Osteoblast (primary cell): ENCODE results near the gene B3GALT6. TPM values are rescaled to one million over a fixed set of nuclear protein-coding genes. Genes with fewer than 3 reads are reported as not detected.

ENCODE experiments used
- DNase-seq: peaks from one replicate; pipeline ENCODE4 v3.0.0; 2011; ENCODE audit warnings: low spot score, mixed read lengths; ENCODE audit not compliant: insufficient read length; ENCODE audit errors: missing footprints
- H2AFZ ChIP-seq: 2 replicates; pipeline ENCODE4 v1.6.0; 2011; ENCODE audit warnings: mild to moderate bottlenecking, low read length
- H3K27ac ChIP-seq: 2 replicates; pipeline ENCODE4 v1.5.1; 2011; ENCODE audit warnings: mild to moderate bottlenecking, low read depth, low read length, moderate library complexity
- H3K27me3 ChIP-seq: 2 replicates; pipeline ENCODE4 v1.6.0; 2012; ENCODE audit warnings: mild to moderate bottlenecking, control low read depth, inconsistent platforms, low read length, moderate library complexity; ENCODE audit not compliant: insufficient read depth
- H3K36me3 ChIP-seq: 2 replicates; pipeline ENCODE4 v1.5.1; 2011; ENCODE audit warnings: mild to moderate bottlenecking, low read length, control low read depth, moderate library complexity; ENCODE audit not compliant: insufficient read depth
- H3K4me1 ChIP-seq: 2 replicates; pipeline ENCODE4 v1.5.1; 2011; ENCODE audit warnings: mild to moderate bottlenecking, low read length, control low read depth, moderate library complexity; ENCODE audit not compliant: insufficient read depth
- H3K4me2 ChIP-seq: 2 replicates; pipeline ENCODE4 v1.6.0; 2011; ENCODE audit warnings: mild to moderate bottlenecking, low read length; ENCODE audit not compliant: insufficient read depth
- H3K4me3 ChIP-seq: fragments of 200-600 bp; sonication (generic); 3 replicates; pipeline ENCODE4 v1.5.1; 2012; ENCODE audit warnings: mild to moderate bottlenecking, low read length, inconsistent platforms; ENCODE audit not compliant: insufficient read depth
- H3K79me2 ChIP-seq: 2 replicates; pipeline ENCODE4 v1.6.0; 2012; ENCODE audit warnings: mild to moderate bottlenecking, low read length, control low read depth, inconsistent platforms; ENCODE audit not compliant: insufficient read depth
- H3K9me3 ChIP-seq: 2 replicates; pipeline ENCODE4 v1.5.1; 2011; ENCODE audit warnings: low read depth, low read length, control low read depth
- H4K20me1 ChIP-seq: 2 replicates; pipeline ENCODE4 v1.6.0; 2012; ENCODE audit warnings: mild to moderate bottlenecking, low read length, control low read depth; ENCODE audit not compliant: insufficient read depth
- total RNA-seq: library from RNA; depleted of rRNA; stranded (reverse); fragments of >200 nt; gene quantifications from 2 replicates; pipeline ENCODE4 v1.2.3, GENCODE V29; 2012
- TF ChIP-seq, protein P1 (sequence below): IDR thresholded peaks from 2 replicates; pipeline ENCODE4 v1.5.1; 2011; ENCODE audit warnings: mild to moderate bottlenecking, low read depth, low read length, moderate library complexity; ENCODE audit errors: extremely low read depth

Gene B3GALT6
- 26.5 and 29.7 TPM in 2 replicates for total RNA-seq

- H3K4me3 ChIP-seq: peak within 1 kb of the TSS; percentile 91
- H3K27me3 ChIP-seq: peaks cover 2% of the 10 kb centered on the region
- TF ChIP-seq, protein P1, sequence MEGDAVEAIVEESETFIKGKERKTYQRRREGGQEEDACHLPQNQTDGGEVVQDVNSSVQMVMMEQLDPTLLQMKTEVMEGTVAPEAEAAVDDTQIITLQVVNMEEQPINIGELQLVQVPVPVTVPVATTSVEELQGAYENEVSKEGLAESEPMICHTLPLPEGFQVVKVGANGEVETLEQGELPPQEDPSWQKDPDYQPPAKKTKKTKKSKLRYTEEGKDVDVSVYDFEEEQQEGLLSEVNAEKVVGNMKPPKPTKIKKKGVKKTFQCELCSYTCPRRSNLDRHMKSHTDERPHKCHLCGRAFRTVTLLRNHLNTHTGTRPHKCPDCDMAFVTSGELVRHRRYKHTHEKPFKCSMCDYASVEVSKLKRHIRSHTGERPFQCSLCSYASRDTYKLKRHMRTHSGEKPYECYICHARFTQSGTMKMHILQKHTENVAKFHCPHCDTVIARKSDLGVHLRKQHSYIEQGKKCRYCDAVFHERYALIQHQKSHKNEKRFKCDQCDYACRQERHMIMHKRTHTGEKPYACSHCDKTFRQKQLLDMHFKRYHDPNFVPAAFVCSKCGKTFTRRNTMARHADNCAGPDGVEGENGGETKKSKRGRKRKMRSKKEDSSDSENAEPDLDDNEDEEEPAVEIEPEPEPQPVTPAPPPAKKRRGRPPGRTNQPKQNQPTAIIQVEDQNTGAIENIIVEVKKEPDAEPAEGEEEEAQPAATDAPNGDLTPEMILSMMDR: no peak
- H3K9me3 ChIP-seq: no peaks in the 10 kb centered on the region
- H3K79me2 ChIP-seq: peaks cover 63% of the 10 kb centered on the region
- H3K4me1 ChIP-seq: peaks cover 13% of the 10 kb centered on the region
- peaks cover 12% of the 10 kb centered on the region for H3K36me3 ChIP-seq
- H2AFZ ChIP-seq: peak within 1 kb of the TSS; percentile 87
- H4K20me1 ChIP-seq: peaks cover 32% of the 10 kb centered on the region
- peak within 1 kb of the TSS; percentile 100 for H3K4me2 ChIP-seq
- DNase-seq: no peak
- peak within 1 kb of the TSS; percentile 80 for H3K27ac ChIP-seq
These were observed at the start of gene B3GALT6 for GRCh38 chr1:1232208-1232795. Gene B3GALT6, plus strand, starts transcription at chr1:1232237. Its CDS starts 42 bp downstream, at chr1:1232279.

DNA sequence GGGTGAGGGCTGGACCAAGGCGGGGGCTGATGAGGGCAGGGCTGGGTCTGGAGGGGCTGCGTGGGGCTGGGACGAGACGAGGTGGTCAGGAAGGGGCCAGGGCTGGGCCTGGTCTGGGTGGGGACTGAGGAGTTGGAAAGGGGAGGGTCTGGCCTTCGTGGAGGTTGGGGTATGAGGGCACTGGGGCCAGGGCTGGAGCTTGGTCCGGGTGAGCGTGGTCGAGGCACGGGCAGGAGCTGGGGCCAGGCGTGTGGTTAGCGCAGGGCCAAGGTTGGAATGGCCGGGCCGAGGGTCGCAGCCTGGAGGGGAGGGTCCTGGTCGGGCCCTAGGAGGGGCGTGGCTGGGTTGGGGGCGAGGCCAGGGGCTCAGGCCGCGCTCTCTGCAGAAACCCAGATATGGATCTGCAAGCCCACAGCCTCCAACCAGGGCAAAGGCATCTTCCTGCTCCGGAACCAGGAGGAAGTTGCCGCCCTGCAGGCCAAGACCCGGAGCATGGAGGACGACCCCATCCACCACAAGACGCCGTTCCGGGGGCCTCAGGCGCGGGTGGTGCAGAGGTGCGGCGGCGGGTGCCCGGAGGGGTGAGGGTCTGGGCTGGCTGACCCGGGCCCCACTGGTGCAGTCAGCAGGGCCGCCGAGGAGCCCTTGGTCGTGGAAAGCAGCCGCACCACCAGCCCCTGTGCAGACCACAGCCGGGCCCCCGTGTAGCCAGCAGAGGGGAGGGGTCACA, 49.4 kb upstream of the B3GALT6 start:
- TF ChIP-seq, protein P1: no peak
- no peak overlapping the region for H3K4me3 ChIP-seq
- no peaks in the 10 kb centered on the region for H3K27me3 ChIP-seq
- peak; percentile 43 for DNase-seq
- H2AFZ ChIP-seq: no peak overlapping the region
- no peaks in the 10 kb centered on the region for H3K79me2 ChIP-seq
- no peaks in the 10 kb centered on the region for H3K36me3 ChIP-seq
- no peaks in the 10 kb centered on the region for H4K20me1 ChIP-seq
- no peak overlapping the region for H3K4me2 ChIP-seq
- no peaks in the 10 kb centered on the region for H3K4me1 ChIP-seq
- H3K9me3 ChIP-seq: no peaks in the 10 kb centered on the region
- no peak overlapping the region for H3K27ac ChIP-seq

DNA sequence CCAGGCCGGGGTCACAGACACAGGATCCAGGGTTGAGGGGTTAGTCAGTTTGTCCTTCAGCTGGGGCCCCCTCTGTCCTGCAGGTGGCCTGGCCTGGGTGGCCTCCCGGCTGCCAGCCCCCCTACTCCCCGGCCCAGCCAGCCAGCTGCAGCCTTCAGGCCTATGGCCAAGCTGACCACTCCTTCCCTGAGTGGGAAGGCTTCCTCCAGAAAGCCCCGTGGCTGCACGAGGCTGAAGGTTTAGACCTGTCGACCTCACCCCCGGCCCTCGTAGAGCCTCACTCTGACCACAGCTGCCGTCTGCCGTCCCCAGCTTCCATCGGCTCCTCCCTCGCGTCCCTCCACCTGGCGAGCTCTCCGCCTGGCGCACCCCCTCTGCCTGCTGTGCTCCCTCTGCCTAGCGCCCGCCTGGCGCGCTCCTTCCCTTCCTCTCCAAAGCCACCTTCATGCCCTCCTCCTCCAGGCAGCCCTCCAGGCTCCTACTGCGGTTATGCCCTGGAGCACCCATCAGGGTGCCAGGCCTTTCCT, 48.8 kb upstream of the B3GALT6 start:
- TF ChIP-seq, protein P1: no peak
- DNase-seq: peak; percentile 74

More for the DNA sequence above, 48.8 kb upstream of the B3GALT6 start:
- Histone ChIP-seq H3K27ac (no peak overlapping the region), H3K27me3 (no peaks in the 10 kb centered on the region), H3K9me3 (no peaks in the 10 kb centered on the region), H3K36me3 (no peaks in the 10 kb centered on the region), H3K4me2 (no peak overlapping the region), H3K79me2 (no peaks in the 10 kb centered on the region), H3K4me3 (no peak overlapping the region), H2AFZ (no peak overlapping the region), H3K4me1 (no peaks in the 10 kb centered on the region), H4K20me1 (no peaks in the 10 kb centered on the region)
